HepG2 (cell line): ENCODE results near the gene EPB41. TPM values are rescaled to one million over a fixed set of nuclear protein-coding genes. Genes with fewer than 3 reads are reported as not detected.

Experiments
- CREB1 ChIP-seq, 2 experiments: fragments of 450-650 bp in 1 of 2; IDR thresholded peaks; 2 replicates each; pipeline ENCODE4 v1.6.1; 2016 to 2017; ENCODE audit warnings: control low read depth in 1 of 2, mild to moderate bottlenecking in 1 of 2, missing compliant biosample characterization in 1 of 2, missing genetic modification characterization in 1 of 2
- GATAD1 ChIP-seq: IDR thresholded peaks from 2 replicates; pipeline ENCODE4 v1.6.1; 2016; ENCODE audit warnings: missing genetic modification reagents, missing compliant biosample characterization
- KDM5B ChIP-seq: sonication (generic); formaldehyde crosslinking; IDR thresholded peaks from 2 replicates; pipeline ENCODE4 v1.4.0; 2020; ENCODE audit warnings: missing genetic modification reagents, mild to moderate bottlenecking, borderline replicate concordance
- KLF11 ChIP-seq: IDR thresholded peaks from 2 replicates; pipeline ENCODE4 v1.6.1; 2016; ENCODE audit warnings: missing compliant biosample characterization
- KLF15 ChIP-seq: sonication (generic); formaldehyde crosslinking; IDR thresholded peaks from 2 replicates; pipeline ENCODE4 v1.8.1; 2023; ENCODE audit warnings: borderline replicate concordance, mild to moderate bottlenecking, inconsistent platforms, missing genetic modification reagents, mixed read lengths
- MEF2D ChIP-seq: sonication (generic); formaldehyde crosslinking; IDR thresholded peaks from 2 replicates; pipeline ENCODE4 v1.5.1; 2020; ENCODE audit warnings: mild to moderate bottlenecking, missing genetic modification reagents
- POGZ ChIP-seq: sonication (generic); formaldehyde crosslinking; IDR thresholded peaks from 2 replicates; pipeline ENCODE4 v1.4.0; 2020; ENCODE audit warnings: mild to moderate bottlenecking, missing genetic modification reagents
- SP5 ChIP-seq: IDR thresholded peaks from 2 replicates; pipeline ENCODE4 v1.6.1; 2016; ENCODE audit warnings: low read depth, borderline replicate concordance
- ZBTB21 ChIP-seq: sonication (generic); formaldehyde crosslinking; IDR thresholded peaks from 2 replicates; pipeline ENCODE4 v1.4.0; 2020; ENCODE audit warnings: missing genetic modification reagents
- ZC3H13 ChIP-seq: sonication (generic); formaldehyde crosslinking; IDR thresholded peaks from 2 replicates; pipeline ENCODE4 v1.8.1; 2023; ENCODE audit warnings: mild to moderate bottlenecking, missing genetic modification reagents, moderate library complexity
- ZIK1 ChIP-seq: sonication (generic); formaldehyde crosslinking; IDR thresholded peaks from 2 replicates; pipeline ENCODE4 v1.5.0; 2020; ENCODE audit warnings: mild to moderate bottlenecking, low read depth, missing genetic modification reagents, borderline replicate concordance
- ZNF329 ChIP-seq: sonication (generic); formaldehyde crosslinking; IDR thresholded peaks from 2 replicates; pipeline ENCODE4 v1.9.0; 2021; ENCODE audit warnings: low read depth, mild to moderate bottlenecking, missing genetic modification reagents
- ZNF331 ChIP-seq: sonication (generic); formaldehyde crosslinking; IDR thresholded peaks from 2 replicates; pipeline ENCODE4 v1.4.0; 2020; ENCODE audit warnings: missing genetic modification reagents
- ZNF367 ChIP-seq: sonication (generic); formaldehyde crosslinking; IDR thresholded peaks from 2 replicates; pipeline ENCODE4 v1.4.0; 2020; ENCODE audit warnings: missing genetic modification reagents, borderline replicate concordance
- polyA plus RNA-seq, 8 experiments: library from polyadenylated mRNA; depleted of rRNA in 3 of 8; stranded (reverse) in 7 of 8; unstranded in 1 of 8; fragments of >200 nt; fragmentation: Illumina TruSeq in 4 of 8; extraction: Trizol in 4 of 8; gene quantifications; 2 replicates each; pipeline versions ENCODE4 v1.2.1 to v1.2.3, GENCODE V29; 2011 to 2016; ENCODE audit warnings: low read depth in 4 of 8, missing spikeins in 1 of 8, mixed read lengths in 1 of 8; ENCODE audit not compliant: insufficient read depth in 1 of 8
- total RNA-seq, 5 experiments: library from RNA; depleted of rRNA; stranded (reverse); fragments of >200 nt; fragmentation: Illumina TruSeq; extraction: Trizol; gene quantifications; 2 replicates each; pipeline ENCODE4 v1.2.3, GENCODE V29; 2016; ENCODE audit warnings: low read depth in 1 of 5
- TF ChIP-seq, protein P1 (sequence below): sonication (generic); formaldehyde crosslinking; IDR thresholded peaks from 2 replicates; pipeline ENCODE4; 2020; ENCODE audit warnings: missing genetic modification reagents, mild to moderate bottlenecking, borderline replicate concordance
- TF ChIP-seq, protein P2 (sequence below): sonication (generic); formaldehyde crosslinking; conservative IDR thresholded peaks from 2 replicates; pipeline ENCODE4 v1.4.0; 2020; ENCODE audit warnings: mild to moderate bottlenecking, missing genetic modification reagents, moderate library complexity
- TF ChIP-seq, protein P3 (sequence below): sonication (generic); formaldehyde crosslinking; IDR thresholded peaks from 2 replicates; pipeline ENCODE4 v1.4.0; 2020; ENCODE audit warnings: missing genetic modification reagents, borderline replicate concordance

EPB41 gene
- total and polyA plus RNA-seq, 2 of the 13 experiments (the other 11 are each of a cell fraction or from before 2014, with no cell fraction given), result 34.5 to 46.7 TPM

DNA sequence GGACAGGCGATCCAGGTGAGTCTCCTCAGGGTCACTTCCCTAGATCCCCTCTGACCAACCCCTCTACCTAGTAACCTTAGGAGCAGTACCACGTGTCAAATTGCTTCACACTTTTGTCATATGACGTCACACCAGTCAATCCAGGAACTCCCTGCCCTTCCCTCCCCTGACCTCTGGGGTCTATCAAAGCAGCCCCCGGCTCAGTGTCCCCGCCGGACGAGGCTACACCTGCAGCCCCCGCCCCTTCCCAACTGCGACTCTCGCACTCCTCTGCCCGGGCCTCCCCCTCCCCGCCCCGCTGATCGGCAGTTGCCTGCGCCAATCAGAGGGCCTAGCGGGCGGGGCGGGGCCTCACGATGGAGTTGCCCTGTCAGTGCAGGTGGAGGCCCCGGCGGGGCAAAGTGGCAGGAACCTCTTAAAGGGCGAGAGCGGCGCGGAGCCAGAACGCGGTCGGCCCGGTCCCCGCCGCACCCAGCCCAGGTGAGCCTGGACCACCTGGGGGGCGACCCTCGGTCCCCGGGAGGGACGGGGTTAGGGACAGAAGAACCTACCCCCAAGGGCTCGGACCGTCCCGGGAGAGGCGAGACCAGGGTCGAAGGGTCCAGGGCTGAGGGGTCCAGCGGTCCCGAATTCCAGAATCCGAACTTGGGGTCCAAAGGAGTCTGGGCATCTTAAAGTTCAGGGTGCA is 27.5 kb upstream of the EPB41 start (continued):
- TF ChIP-seq, protein P1, sequence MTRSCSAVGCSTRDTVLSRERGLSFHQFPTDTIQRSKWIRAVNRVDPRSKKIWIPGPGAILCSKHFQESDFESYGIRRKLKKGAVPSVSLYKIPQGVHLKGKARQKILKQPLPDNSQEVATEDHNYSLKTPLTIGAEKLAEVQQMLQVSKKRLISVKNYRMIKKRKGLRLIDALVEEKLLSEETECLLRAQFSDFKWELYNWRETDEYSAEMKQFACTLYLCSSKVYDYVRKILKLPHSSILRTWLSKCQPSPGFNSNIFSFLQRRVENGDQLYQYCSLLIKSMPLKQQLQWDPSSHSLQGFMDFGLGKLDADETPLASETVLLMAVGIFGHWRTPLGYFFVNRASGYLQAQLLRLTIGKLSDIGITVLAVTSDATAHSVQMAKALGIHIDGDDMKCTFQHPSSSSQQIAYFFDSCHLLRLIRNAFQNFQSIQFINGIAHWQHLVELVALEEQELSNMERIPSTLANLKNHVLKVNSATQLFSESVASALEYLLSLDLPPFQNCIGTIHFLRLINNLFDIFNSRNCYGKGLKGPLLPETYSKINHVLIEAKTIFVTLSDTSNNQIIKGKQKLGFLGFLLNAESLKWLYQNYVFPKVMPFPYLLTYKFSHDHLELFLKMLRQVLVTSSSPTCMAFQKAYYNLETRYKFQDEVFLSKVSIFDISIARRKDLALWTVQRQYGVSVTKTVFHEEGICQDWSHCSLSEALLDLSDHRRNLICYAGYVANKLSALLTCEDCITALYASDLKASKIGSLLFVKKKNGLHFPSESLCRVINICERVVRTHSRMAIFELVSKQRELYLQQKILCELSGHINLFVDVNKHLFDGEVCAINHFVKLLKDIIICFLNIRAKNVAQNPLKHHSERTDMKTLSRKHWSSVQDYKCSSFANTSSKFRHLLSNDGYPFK (CRISPR knock-in tag), result peak; percentile 55
- TF ChIP-seq, protein P2, sequence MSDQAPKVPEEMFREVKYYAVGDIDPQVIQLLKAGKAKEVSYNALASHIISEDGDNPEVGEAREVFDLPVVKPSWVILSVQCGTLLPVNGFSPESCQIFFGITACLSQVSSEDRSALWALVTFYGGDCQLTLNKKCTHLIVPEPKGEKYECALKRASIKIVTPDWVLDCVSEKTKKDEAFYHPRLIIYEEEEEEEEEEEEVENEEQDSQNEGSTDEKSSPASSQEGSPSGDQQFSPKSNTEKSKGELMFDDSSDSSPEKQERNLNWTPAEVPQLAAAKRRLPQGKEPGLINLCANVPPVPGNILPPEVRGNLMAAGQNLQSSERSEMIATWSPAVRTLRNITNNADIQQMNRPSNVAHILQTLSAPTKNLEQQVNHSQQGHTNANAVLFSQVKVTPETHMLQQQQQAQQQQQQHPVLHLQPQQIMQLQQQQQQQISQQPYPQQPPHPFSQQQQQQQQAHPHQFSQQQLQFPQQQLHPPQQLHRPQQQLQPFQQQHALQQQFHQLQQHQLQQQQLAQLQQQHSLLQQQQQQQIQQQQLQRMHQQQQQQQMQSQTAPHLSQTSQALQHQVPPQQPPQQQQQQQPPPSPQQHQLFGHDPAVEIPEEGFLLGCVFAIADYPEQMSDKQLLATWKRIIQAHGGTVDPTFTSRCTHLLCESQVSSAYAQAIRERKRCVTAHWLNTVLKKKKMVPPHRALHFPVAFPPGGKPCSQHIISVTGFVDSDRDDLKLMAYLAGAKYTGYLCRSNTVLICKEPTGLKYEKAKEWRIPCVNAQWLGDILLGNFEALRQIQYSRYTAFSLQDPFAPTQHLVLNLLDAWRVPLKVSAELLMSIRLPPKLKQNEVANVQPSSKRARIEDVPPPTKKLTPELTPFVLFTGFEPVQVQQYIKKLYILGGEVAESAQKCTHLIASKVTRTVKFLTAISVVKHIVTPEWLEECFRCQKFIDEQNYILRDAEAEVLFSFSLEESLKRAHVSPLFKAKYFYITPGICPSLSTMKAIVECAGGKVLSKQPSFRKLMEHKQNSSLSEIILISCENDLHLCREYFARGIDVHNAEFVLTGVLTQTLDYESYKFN (CRISPR knock-in tag), result peak; percentile 30
- TF ChIP-seq KDM5B, result no peak; the same call in 1 of the 2 replicates
- TF ChIP-seq KLF11, result 0 out of 2 replicates have a peak, but pooled peaks have one; percentile 70
- peak; percentile 85 for TF ChIP-seq ZBTB21 (CRISPR knock-in tag)
- TF ChIP-seq ZIK1 (CRISPR knock-in tag), result no peak
- TF ChIP-seq, protein P3, sequence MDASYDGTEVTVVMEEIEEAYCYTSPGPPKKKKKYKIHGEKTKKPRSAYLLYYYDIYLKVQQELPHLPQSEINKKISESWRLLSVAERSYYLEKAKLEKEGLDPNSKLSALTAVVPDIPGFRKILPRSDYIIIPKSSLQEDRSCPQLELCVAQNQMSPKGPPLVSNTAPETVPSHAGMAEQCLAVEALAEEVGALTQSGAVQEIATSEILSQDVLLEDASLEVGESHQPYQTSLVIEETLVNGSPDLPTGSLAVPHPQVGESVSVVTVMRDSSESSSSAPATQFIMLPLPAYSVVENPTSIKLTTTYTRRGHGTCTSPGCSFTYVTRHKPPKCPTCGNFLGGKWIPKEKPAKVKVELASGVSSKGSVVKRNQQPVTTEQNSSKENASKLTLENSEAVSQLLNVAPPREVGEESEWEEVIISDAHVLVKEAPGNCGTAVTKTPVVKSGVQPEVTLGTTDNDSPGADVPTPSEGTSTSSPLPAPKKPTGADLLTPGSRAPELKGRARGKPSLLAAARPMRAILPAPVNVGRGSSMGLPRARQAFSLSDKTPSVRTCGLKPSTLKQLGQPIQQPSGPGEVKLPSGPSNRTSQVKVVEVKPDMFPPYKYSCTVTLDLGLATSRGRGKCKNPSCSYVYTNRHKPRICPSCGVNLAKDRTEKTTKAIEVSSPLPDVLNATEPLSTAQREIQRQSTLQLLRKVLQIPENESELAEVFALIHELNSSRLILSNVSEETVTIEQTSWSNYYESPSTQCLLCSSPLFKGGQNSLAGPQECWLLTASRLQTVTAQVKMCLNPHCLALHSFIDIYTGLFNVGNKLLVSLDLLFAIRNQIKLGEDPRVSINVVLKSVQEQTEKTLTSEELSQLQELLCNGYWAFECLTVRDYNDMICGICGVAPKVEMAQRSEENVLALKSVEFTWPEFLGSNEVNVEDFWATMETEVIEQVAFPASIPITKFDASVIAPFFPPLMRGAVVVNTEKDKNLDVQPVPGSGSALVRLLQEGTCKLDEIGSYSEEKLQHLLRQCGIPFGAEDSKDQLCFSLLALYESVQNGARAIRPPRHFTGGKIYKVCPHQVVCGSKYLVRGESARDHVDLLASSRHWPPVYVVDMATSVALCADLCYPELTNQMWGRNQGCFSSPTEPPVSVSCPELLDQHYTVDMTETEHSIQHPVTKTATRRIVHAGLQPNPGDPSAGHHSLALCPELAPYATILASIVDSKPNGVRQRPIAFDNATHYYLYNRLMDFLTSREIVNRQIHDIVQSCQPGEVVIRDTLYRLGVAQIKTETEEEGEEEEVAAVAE (CRISPR knock-in tag), result no peak
- TF ChIP-seq SP5, result no peak
- no peak for TF ChIP-seq ZC3H13 (CRISPR knock-in tag)
- TF ChIP-seq ZNF329 (CRISPR knock-in tag), result 0 out of 2 replicates have a peak, but pooled peaks have one; percentile 57
- TF ChIP-seq ZNF367, result no peak
- TF ChIP-seq KLF15 (CRISPR knock-in tag), result peak; percentile 38; the same call in 1 of the 2 replicates
- peak; percentile 53 for TF ChIP-seq POGZ (CRISPR knock-in tag)
- 0 out of 2 replicates have a peak, but pooled peaks have one; percentile 41 for TF ChIP-seq MEF2D (CRISPR knock-in tag)
- TF ChIP-seq GATAD1 (CRISPR knock-in tag), result peak; percentile 36; the same call in 1 of the 2 replicates
- no peak for TF ChIP-seq ZNF331
- peak; percentile 99 for TF ChIP-seq CREB1 (IDR thresholded peaks at IDR 0.05)
- peak; percentile 93 for TF ChIP-seq CREB1 (CRISPR knock-in tag; IDR thresholded peaks at IDR 0.05)
